Lower leg skin (tissue), 3 donors: ENCODE data around the gene SLIT3.

Experiments
- CTCF ChIP-seq, 3 donors: fragments of 450-650 bp; IDR thresholded peaks; one replicate each; pipeline ENCODE4 v1.5.1; 2016; ENCODE audit warnings: antibody characterized with exemption in 3 of 3, mild to moderate bottlenecking in 3 of 3, moderate library complexity in 2 of 3
- POLR2A ChIP-seq, 2 donors: fragments of 450-650 bp; IDR thresholded peaks; one replicate each; pipeline ENCODE4 v1.6.1; 2016 to 2017; ENCODE audit warnings: antibody characterized with exemption in 2 of 2, mild to moderate bottlenecking in 1 of 2, moderate library complexity in 1 of 2

GRCh38 chr5:168833383-168833782, 467.6 kb downstream of the SLIT3 start:
- TF ChIP-seq CTCF (IDR thresholded peaks at IDR 0.05) (no peak), POLR2A (IDR thresholded peaks at IDR 0.05) (no peak)
